ENCODE measurements around the gene CCDC28B.
A peak's percentile ranks its signal among the peaks of the same experiment; 100 is the strongest.

Gene CCDC28B

GRCh38 chr1:32220746-32221580 lies 20.6 kb downstream of the CCDC28B start:
- no peak for TF ChIP-seq CTCF (IDR thresholded peaks at IDR 0.05; ENCODE audit: extremely low read depth, insufficient read depth, missing control alignments)
- DNase-seq (ENCODE audit: low spot score) = no peak
- in situ Hi-C loops (cut with MboI; ENCODE audit: low pct_unique_long_range_greater_than_20kb, low sequenced_read_pairs, unreplicated experiment) = loop anchor here (25.0 kb wide), 1 partner anchor 191 kb away; no protein-coding TSS in a partner anchor

GRCh38 chr1:32221581-32221979 lies 21.2 kb downstream of the CCDC28B start:
- no peak for DNase-seq (ENCODE audit: low spot score)

GRCh38 chr1:32221980-32222755 lies 21.8 kb downstream of the CCDC28B start, which contains the start of the genes EIF3I and TMEM234:
Gene EIF3I (plus strand): TSS chr1:32222407. CDS start chr1:32222442, 35 bp downstream.
Gene TMEM234 (minus strand): TSS chr1:32222353. CDS start chr1:32222322, 31 bp downstream.
- no peak for TF ChIP-seq CTCF (IDR thresholded peaks at IDR 0.05; ENCODE audit: extremely low read depth, insufficient read depth, missing control alignments)
- in situ Hi-C loops (cut with MboI; ENCODE audit: low pct_unique_long_range_greater_than_20kb, low sequenced_read_pairs, unreplicated experiment) = loop anchor here (25.0 kb wide), 1 partner anchor 190 kb away; no protein-coding TSS in a partner anchor
- peak; percentile 94 for DNase-seq (ENCODE audit: low spot score)

More at GRCh38 chr1:32221581-32221979, 21.2 kb downstream of the CCDC28B start:
- in situ Hi-C loops (cut with MboI; ENCODE audit: low pct_unique_long_range_greater_than_20kb, low sequenced_read_pairs, unreplicated experiment) = loop anchor here (25.0 kb wide), 1 partner anchor 191 kb away; no protein-coding TSS in a partner anchor
- no peak for TF ChIP-seq CTCF (IDR thresholded peaks at IDR 0.05; ENCODE audit: extremely low read depth, insufficient read depth, missing control alignments)

GRCh38 chr1:32223683-32224082 lies 23.3 kb downstream of the CCDC28B start:
- DNase-seq (ENCODE audit: low spot score) = no peak
- no peak for TF ChIP-seq CTCF (IDR thresholded peaks at IDR 0.05; ENCODE audit: extremely low read depth, insufficient read depth, missing control alignments)
- in situ Hi-C loops (cut with MboI; ENCODE audit: low pct_unique_long_range_greater_than_20kb, low sequenced_read_pairs, unreplicated experiment) = loop anchor here (25.0 kb wide), 1 partner anchor 189 kb away; no protein-coding TSS in a partner anchor

- in situ Hi-C loops (cut with MboI; ENCODE audit: low pct_unique_long_range_greater_than_20kb, low sequenced_read_pairs, unreplicated experiment) = loop anchor here (25.0 kb wide), 1 partner anchor 188 kb away; no protein-coding TSS in a partner anchor
- DNase-seq (ENCODE audit: low spot score) = no peak
- no peak for TF ChIP-seq CTCF (IDR thresholded peaks at IDR 0.05; ENCODE audit: extremely low read depth, insufficient read depth, missing control alignments)
Observed at GRCh38 chr1:32224285-32224684, 23.9 kb downstream of the CCDC28B start.

- no peak for DNase-seq (ENCODE audit: low spot score)
- in situ Hi-C loops (cut with MboI; ENCODE audit: low pct_unique_long_range_greater_than_20kb, low sequenced_read_pairs, unreplicated experiment) = no loop called here
- no peak for TF ChIP-seq CTCF (IDR thresholded peaks at IDR 0.05; ENCODE audit: extremely low read depth, insufficient read depth, missing control alignments)
Observed at GRCh38 chr1:32228771-32229170, 28.4 kb downstream of the CCDC28B start.

Measured in GM13977 (cell line).